ENCODE data around the gene ZNF561.

Gene ZNF561

DNA sequence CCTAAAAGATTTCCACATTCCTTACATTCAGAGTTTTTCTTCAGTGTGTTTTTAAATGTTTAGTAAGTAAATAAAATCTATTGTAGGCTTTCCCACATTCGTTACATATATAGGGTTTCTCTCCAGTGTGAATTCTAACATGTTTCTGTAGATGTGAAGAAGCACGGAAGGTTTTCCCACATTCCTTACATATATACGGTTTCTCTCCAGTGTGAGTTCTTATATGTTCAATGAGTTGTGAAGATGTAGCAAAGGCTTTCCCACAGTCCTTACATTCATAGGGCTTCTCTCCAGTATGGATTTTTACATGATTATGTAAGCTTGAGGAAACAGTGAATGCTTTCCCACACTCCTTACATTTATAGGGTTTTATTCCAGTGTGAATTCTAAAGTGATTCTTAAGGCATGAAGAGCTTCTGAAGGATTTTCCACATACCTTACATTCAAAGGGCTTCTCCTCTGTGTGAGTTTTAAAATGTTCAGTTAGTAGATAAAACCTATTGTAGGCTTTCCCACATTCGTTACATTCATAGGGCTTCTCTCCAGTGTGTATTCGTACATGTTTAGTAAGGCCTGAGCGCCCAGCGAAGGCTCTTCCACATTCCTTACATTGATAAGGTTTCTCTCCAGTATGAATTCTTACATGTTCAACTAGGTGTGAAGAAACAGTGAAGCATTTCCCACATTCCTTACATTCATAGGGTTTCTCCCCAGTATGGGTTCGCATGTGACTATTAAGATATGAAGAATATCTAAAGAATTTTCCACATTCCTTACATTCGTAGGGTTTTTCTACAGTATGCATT is 54.9 kb downstream of the ZNF561 start:
- no peak for TF ChIP-seq CTCF (IDR thresholded peaks at IDR 0.05; ENCODE audit: control extremely low read depth, extremely low read depth, low read depth, missing control alignments)
- DNase-seq (ENCODE audit: extremely low spot score): no peak
- ChIA-PET POLR2A (no interaction called here), CTCF (no interaction called here)
